BE2C (cell line): Measurements from ENCODE around the gene CRYGA. TPM values are rescaled to one million over a fixed set of nuclear protein-coding genes. Genes with fewer than 3 reads are reported as not detected.

Experiments
- DNase-seq: peaks from one replicate; pipeline ENCODE4 v3.0.0-alpha.2; 2020
- H3K27me3 ChIP-seq: fragments of 250-450 bp; sonication (Bioruptor Pico); 2 replicates; pipeline ENCODE4 v1.5.1; 2020; ENCODE audit warnings: mild to moderate bottlenecking
- H3K36me3 ChIP-seq: fragments of 250-450 bp; sonication (Bioruptor Pico); 2 replicates; pipeline ENCODE4 v1.5.1; 2020; ENCODE audit warnings: mild to moderate bottlenecking
- H3K4me1 ChIP-seq: fragments of 250-450 bp; sonication (Bioruptor Pico); 2 replicates; pipeline ENCODE4 v1.5.1; 2020
- H3K4me3 ChIP-seq: 2 replicates; pipeline ENCODE4 v1.5.1; 2011; ENCODE audit warnings: low read depth, low read length
- H3K9me3 ChIP-seq: fragments of 250-450 bp; sonication (Bioruptor Pico); 2 replicates; pipeline ENCODE4 v1.5.1; 2020
- CTCF ChIP-seq: IDR thresholded peaks from 2 replicates; pipeline ENCODE4 v1.5.1; 2012; ENCODE audit warnings: mild to moderate bottlenecking, low read depth, low read length
- polyA plus RNA-seq: library from polyadenylated mRNA; unstranded; fragments of >200 nt; gene quantifications from one replicate; pipeline ENCODE4 v1.2.1, GENCODE V29; 2012; ENCODE audit warnings: low read depth, missing spikeins; ENCODE audit not compliant: insufficient read length, insufficient read depth

Gene CRYGA
- polyA plus RNA-seq = not detected

- DNase-seq = no peak
- H3K9me3 ChIP-seq = no peaks in the 10 kb centered on the region
- no peaks in the 10 kb centered on the region for H3K27me3 ChIP-seq
- TF ChIP-seq CTCF = no peak
- no peaks in the 10 kb centered on the region for H3K4me1 ChIP-seq
- H3K36me3 ChIP-seq = no peaks in the 10 kb centered on the region
- H3K4me3 ChIP-seq = no peak within 1 kb of the TSS
Observed at GRCh38 chr2:208163489-208163888, at the start of gene CRYGA. Gene CRYGA, minus strand, starts transcription at chr2:208163589. Its CDS starts 33 bp downstream, at chr2:208163556.

- H3K9me3 ChIP-seq = no peaks in the 10 kb centered on the region
- no peaks in the 10 kb centered on the region for H3K27me3 ChIP-seq
- no peak overlapping the region for H3K4me3 ChIP-seq
- DNase-seq = no peak
- H3K36me3 ChIP-seq = no peaks in the 10 kb centered on the region
- no peak for TF ChIP-seq CTCF
- H3K4me1 ChIP-seq = no peaks in the 10 kb centered on the region
Observed at GRCh38 chr2:208210688-208211451, 47.5 kb upstream of the CRYGA start.

- no peak overlapping the region for H3K4me3 ChIP-seq
- no peaks in the 10 kb centered on the region for H3K9me3 ChIP-seq
- TF ChIP-seq CTCF = no peak
- no peaks in the 10 kb centered on the region for H3K4me1 ChIP-seq
- no peak for DNase-seq
- H3K27me3 ChIP-seq = no peaks in the 10 kb centered on the region
- no peaks in the 10 kb centered on the region for H3K36me3 ChIP-seq
Observed at GRCh38 chr2:208208335-208209085, 45.1 kb upstream of the CRYGA start.

- Histone ChIP-seq H3K4me1 (no peaks in the 10 kb centered on the region), H3K4me3 (no peak overlapping the region), H3K27me3 (no peaks in the 10 kb centered on the region), H3K36me3 (no peaks in the 10 kb centered on the region), H3K9me3 (no peaks in the 10 kb centered on the region)
- no peak for DNase-seq
- TF ChIP-seq CTCF = no peak
Observed at GRCh38 chr2:208207769-208208168, 44.4 kb upstream of the CRYGA start.

- H3K9me3 ChIP-seq = no peaks in the 10 kb centered on the region
- H3K36me3 ChIP-seq = no peaks in the 10 kb centered on the region
- TF ChIP-seq CTCF = no peak
- no peak for DNase-seq
- H3K4me1 ChIP-seq = no peaks in the 10 kb centered on the region
- no peak overlapping the region for H3K4me3 ChIP-seq
- no peaks in the 10 kb centered on the region for H3K27me3 ChIP-seq
Observed at GRCh38 chr2:208204166-208204565, 40.8 kb upstream of the CRYGA start.

- no peaks in the 10 kb centered on the region for H3K9me3 ChIP-seq
- H3K4me3 ChIP-seq = no peak overlapping the region
- no peaks in the 10 kb centered on the region for H3K36me3 ChIP-seq
- H3K27me3 ChIP-seq = no peaks in the 10 kb centered on the region
- TF ChIP-seq CTCF = no peak
- no peaks in the 10 kb centered on the region for H3K4me1 ChIP-seq
- no peak for DNase-seq
Observed at GRCh38 chr2:208195531-208195930, 32.1 kb upstream of the CRYGA start.
